GM19452 (cell line): Measurements from ENCODE around the gene CREB5.

Experiments used
- ATAC-seq: cut with Tn5 transposase; IDR thresholded peaks from one replicate; pipeline ENCODE4 v1.9.1; 2021; ENCODE audit not compliant: unreplicated experiment

The CREB5 gene

DNA sequence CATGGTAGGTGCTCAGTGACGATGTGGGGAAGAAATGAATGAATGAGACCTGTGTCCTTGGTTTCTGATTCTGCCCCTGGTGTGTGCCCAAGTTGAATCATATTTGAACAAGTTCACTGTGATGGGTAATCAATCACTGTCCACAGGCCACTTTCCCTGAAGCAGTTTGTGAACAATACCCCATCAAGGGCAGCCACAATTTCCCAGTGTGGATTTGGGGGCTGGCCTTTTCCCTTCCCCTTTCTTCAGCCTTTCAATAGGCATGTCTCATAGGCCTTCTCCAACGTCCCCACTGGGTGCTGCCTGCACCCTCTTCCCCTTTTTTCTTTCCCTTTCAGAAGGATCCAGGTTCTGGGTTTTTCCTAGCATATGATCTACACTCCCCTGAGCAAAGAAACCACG is 64.7 kb downstream of the CREB5 start:
- no peak for ATAC-seq

DNA sequence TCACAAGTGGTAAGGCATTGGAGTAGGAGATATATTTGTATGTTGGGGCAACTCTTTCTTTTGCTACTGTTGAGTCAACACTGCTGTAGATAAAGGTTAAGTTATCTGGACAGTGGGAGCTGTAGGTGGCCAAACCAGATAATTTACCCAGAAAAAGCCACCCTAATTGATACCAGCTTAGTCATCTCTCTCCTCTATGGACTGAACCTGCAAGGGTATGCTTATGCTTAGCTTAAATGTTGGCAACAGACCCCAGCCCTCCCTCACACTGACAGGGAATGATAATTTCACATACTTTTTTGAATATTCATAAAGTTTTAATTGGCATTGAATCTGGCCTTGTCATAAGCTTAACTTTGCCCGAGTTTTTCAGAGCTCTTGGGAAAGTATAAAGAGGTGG is 66.3 kb downstream of the CREB5 start:
- ATAC-seq, result no peak

DNA sequence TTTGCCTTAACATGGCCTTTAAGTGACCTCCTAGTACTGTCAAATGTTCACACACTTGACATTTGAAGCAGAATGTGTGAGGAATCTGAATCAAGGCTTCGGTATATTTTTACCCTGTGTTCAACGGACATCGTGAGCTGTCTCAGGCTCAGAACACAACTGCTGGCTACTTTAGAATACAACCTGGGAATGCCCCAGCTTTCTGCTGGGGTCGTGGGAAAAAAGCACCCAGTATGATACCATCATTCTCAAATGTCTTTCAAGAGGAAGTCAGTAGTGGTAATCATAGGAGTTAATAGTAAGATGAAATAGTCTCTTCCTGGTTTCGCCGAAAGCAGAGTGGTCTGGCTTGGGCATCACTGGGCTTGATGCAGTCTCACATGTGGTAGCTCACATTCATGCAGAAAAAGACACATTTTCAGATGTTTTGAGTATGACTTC is 67.2 kb downstream of the CREB5 start:
- ATAC-seq, result peak; percentile 81

DNA sequence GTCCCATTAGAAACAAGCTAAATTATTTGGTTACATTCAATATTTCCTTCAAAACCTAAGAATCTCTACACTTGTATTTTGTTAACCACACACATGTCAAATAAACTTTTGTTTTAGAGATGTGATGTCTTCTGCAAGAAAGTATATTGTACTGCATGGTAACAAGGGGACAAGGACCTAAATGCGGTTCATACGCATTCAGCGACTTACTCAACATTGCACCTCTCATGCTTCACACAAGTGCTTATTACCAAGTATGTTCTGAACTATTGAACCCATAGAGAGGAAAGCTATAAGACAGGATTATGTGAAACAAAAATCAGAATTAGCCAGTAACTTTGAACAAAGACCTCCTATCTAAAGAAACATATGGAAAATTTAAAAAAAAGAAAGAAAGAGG is 68.3 kb downstream of the CREB5 start:
- ATAC-seq, result no peak

DNA sequence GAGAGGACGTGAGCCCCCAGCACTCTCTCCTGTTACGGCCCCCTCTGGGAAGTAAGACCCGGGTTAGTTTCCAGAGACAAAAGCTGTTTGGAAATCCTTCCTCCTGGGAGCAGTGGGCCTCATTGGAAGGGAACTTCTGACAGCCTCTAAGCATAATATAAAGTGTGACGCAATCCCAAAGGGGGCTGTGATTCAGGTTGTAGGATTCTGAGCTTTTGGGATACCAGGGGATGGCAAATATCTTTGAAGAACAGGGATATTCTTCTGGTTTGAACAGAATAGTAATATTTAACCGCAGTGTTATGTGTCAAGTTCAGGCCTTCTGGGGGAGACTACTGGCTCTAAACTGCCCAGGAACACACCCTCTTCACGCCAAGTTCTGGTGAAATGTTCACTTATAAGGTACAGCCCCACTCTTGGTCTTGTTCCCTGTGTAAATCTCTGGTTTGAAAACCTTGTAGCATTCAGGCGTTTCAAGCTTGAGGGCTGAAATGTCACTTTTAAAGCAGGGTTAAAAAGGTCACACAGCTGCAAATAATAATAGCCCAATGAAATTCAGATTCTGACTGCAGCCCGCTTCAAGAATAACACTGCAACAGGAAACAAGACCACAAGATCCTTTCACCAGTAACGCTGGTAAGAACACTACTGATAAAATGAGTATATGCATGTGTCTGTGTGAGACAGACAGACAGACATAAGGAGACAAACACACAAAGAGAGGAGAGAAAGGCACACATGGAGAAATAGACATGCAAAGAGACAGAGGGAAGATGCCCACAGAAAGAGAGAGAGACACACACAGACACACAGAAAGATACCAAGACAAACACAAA is 69.0 kb downstream of the CREB5 start:
- peak; percentile 68 for ATAC-seq

DNA sequence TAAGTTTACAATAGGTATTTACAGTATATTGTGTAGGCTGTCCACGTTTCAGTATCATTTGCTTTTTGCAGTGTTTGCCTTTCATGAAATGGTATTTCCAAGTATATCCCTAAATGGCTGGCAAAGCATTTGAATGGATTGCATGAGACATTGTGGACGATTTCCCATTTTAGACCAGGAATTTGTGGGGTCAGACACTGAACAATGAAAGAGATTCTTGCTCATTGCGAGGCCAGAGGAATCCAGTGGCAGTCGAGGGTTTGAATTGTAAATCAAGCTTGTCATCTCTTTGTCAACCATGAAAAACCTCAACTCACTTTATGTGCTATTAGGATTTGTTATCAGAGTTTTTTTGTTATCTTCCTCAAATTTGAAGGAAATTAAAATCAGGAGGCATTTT is 70.8 kb downstream of the CREB5 start:
- no peak for ATAC-seq

DNA sequence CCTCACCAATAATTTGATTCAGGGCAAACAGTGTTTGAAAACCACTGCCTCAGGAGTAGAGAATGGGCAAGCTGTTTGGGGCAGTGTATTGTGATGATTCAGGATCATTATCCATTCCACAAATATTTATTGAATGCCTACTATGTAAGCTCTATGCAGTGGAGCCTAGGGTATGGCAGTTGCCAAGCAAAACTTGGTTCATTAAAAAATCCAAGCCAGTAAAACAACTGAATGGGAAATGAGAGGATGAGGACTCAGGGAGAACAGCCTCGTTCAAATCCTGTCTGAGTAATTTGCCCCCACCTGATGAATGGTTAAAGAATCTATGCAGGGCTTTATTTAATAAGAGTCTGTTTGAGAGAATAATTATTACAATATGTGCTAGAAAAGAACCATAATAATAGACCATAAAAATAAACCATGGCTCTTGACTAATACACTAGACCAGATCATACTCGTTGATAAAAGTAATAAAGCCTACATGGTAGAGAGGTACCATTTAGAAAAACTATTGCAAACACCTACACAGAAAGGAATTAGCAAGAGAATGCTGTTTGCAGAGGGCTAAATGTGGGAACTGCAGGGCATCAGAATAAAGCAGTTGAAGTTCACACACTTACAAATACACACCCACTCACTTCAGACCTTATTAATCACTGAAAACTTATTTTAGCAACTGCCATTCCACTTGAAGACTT is 71.7 kb downstream of the CREB5 start:
- no peak for ATAC-seq

DNA sequence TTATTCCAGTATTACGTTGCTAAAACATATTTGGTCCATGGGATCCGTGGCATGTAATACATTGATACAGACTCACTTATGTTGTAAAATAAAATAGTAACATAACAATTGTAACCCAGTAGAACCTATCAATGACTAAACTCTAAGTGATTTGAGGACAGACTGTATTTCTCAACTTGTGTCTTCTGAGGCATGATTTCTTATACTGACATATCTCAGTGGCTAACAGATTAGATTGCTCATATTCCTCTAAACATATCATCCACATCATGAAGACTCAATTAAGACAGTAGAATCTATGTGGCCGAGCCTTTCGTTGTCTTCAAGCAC is 72.3 kb downstream of the CREB5 start:
- ATAC-seq, result no peak

DNA sequence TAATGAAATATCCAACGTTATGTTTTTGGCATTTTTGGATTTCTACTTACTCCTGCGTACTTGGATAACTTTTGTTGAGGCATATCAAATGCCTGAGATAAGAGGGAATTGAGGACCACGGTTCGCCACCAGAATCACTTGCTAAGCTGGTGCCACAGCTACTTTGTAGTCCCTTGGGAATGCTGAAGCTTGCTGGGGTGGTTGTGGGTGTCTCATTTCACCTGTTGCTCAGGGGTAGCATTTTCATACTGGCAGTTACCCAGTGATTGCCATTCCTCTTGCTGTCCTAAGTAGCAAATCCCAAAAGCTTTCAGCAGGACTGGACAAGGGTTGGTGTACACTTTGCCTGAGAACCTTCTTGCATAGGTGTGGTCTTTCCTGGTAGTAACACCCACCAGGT is 75.2 kb downstream of the CREB5 start:
- no peak for ATAC-seq

DNA sequence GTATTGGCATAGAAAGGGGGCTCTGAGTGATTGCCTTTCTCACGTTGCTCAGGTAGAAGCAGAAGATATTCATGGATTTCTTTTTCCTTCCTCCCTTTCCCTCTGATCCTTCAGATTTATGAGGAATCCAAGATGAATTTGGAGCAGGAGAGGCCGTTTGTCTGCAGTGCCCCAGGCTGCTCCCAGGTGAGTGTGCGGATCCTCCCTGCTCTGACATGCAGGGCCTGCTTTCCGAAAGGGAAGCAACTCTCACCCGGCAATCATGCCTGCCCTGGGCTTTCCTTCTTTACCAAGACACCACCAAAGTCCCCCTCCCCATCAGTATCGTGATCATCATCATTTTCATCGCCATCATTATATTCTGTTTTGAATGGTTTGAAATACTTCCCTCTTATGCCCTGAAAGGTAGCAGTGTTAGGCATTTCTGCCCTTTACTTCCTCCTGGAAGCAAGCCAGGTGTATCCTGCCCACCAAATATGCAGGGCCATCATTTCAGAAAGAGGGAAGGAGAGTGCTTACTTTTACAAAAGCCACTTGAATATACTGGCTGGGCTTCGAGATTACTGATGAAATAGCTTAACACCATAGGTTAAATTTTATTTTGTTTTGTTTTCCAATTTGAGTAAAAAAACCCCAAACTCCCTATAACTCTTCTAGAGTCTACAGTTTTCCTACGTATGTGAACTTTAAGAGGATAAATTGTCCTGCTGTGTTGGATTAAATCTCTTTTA is 75.9 kb downstream of the CREB5 start:
- ATAC-seq, result no peak

DNA sequence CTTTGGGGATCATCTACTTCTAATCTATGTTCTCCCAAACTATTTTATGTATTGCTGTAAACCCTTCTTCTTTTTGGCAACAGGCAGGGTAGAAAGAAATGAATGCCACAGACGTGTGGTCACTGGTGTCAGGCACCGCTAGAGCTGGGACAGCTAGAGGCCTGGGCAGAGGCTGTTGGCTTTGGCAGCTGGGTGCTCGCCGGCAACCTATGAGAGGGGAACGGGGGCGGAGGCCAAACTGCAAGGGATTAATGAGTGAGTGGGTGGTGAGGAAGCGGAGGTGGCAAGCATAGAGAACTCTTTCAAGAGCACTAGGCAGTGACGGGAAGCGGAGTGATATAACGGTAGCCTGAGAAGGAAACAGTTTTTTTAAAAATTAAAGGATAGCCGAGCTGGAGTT is 78.5 kb downstream of the CREB5 start:
- no peak for ATAC-seq

DNA sequence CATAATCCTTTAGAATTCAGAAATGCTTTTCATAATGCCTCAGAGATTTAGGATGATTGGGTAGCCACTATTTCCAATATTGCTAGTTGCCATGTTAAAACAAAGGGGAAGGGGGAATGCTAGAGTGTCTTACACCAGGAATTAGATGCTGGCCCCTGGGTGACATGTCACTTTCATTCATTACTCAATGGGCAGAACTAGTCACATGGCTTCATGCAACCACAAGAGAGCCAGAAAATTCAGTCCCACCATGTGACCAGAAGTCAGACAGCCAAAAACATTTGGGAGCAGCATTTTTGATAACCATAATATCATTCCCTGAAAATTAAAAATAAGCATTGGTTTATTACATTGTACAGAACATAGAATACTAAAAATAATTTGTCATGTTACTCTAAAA is 81.2 kb downstream of the CREB5 start:
- no peak for ATAC-seq

DNA sequence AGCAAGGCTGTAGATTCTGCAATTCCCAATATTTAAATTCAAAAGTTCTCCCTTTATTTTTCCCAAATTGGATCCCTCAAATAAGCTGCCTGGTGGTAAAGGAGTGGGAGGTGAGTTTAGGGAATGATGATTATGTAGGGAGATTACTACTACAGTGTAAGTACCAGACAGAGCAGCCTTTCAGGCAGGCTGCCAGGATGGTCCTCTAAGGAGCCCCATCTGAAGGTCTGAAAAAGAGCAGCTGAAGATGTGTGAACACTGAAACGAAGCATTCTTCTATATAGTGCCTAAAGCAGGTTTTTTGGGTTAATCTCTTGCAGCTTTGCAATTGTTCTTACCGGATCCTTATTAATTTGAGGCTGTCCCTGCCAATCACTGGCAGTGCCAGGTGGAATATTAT is 84.7 kb downstream of the CREB5 start:
- ATAC-seq, result no peak

DNA sequence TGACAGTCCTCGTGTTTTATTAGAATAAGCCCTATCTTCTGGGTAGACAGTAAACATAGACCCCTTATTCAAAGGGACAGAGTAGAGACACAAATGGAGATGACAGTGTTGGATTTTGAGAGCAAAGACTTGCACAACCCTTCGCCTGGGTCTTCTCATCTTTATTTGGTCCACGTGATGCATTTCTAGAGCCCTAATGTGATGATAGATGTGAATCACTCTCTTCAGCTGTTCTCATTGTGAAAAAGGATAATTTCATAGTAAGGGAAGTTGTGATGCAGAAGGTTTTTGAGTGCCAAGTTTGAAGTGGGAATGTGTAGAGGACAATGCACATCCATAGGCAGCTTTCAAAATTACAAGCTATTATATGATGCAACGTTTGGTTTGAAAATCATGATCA is 86.3 kb downstream of the CREB5 start:
- no peak for ATAC-seq

DNA sequence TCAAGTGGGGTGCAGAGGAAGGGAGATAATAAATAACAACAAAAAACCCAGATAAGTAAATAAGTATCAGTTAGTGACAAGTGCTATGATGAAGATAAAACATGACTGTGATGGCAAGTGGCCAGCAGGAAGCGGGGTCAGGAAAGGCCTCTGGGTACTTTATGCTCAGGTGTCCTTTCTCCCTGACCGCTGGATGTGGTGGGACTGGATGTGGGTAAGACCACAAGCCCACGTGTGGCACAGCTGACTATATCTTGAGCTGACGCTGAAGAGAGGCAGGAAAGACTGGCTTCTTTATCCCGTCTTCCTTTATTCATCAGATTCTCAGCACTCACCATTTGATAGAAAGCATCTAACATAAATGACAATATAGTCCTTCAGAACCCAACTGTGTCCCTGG is 87.8 kb downstream of the CREB5 start:
- no peak for ATAC-seq

DNA sequence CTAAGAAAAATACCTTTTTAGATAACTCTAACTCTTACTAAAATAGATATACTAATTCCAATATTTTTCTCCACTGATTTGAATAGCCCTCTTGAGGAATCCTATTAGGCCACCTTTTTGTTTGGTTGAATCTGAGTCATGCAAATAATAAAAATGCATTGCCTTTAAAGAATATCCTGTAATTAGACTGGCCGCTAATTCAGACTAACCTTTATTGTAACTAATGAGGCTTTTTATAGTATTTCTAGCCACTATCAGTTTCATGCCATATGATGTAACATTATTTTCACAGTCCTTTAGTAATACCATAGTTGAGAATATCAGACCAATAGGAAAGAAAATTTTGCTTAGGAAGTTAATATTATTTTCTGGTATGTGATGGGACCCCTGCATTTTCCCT is 90.1 kb downstream of the CREB5 start:
- no peak for ATAC-seq

DNA sequence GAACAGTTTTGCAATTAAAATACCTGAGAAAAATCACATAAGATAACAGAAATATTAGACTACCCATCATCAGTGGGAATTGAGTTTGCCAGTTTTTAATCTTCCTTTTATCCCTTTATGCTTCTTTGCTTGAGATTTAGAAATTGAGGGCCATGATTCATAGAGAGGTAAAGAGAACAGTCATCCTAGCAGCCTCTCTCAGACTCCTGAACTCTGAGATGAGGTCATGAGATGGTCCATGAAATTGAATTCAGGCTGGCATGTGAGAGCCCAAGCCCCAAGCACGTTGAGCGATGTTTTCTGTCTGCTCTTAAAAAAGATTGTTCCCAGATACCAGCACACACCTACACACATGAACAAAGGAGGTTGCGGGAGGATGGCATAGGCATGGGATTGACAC is 91.1 kb downstream of the CREB5 start:
- no peak for ATAC-seq

DNA sequence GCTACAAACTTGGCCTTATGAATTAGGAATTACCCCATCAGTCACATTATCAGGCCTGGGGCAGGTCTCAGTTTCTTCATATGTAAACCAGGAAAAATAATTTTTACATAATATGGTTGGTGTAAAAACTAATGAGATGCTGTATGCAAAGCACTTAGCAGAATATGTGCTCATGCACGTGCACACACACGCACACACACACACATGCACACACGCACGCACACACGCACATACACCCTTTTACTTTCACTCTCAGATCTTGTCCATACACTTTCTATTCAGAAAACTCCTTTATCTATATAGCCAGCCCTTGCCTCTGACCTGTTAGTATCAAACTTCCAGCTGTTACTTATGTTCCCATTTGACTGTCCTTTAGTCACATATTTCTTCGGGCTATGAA is 92.7 kb downstream of the CREB5 start:
- no peak for ATAC-seq

DNA sequence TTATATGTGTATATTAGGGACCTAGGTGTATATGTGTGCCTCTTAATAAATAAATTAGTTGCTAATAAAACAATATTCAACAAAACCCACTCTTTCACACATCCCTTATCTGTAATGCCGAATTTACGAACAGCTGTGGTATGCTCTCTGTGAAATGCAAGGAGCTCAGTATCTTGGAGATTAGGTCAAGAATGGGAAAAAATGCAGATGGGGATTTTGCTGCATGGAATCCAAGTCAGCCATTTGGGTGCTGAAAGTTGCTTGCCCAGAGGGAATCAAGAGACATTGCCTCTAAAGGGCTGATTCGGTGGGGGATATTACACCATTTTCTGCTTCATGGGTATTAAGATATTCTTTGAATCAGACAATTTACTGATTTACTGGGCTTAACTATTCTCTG is 93.5 kb downstream of the CREB5 start:
- no peak for ATAC-seq

DNA sequence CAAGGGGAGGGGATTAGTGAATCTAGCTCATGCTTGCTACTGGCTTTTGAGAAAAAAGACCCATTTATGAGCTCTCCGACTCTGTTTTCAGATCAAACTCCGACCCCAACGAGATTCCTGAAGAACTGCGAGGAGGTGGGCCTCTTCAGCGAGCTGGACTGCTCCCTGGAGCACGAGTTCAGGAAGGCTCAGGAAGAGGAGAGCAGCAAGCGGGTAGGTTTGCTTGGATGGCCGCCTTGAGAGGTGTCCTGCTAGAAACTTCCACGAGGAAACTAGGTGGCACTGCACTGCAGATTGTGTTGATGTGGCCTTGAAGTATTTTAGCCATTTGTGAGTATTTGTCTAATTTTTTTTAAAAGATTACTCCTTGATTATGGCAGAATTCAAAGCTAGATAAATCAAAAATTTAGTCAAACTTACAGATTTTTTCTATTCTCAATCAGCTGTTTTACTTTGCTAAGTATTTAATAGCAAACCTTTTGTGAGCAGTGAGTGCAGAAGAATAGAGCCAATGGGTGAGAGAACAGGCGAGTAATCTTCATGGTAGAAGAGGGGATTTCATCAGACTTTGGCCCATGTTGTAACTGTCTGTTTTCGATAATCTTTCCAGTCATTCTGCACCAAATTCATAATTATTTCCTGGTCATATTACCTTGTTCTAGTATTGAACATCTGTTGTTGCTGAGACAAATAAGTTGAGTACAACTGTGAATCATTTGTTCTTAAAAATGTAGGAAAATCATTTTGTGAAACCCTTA is 95.4 kb downstream of the CREB5 start:
- ATAC-seq, result no peak

DNA sequence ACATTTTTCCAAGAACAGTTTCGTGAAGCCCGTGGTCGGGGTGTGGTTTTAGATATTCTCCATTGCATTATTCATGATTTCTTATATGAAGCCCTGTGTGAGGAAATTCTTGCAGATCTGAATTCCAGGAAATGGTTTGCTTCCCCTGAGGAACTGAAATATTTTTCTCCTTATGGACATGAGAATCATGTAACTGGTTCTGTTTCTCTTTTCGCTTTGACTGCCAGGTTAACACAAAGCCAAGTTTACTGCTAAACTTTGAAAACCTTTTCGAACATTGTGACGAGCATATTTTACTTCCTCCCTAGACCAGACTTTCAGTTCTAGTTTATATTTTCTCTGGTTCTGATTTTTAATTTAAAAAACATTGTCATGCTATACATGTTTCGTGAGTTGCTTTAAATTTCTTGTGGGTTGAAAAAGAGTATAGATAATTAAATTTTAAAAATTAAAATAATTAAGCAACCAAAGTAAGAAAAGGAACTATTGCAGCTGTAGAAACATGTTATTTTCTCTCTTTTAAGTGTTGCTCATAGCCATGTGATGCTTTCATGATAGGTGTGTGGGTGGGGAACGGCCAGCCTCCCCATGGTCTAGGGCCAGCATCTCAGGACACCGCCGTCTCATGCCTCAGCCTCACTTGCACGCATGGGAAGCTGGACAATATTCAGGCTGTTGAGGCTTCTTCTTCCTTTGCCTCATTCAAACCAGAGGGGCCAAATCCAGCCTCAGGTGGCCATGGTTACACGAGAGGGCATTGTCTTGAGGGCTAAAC is 97.1 kb downstream of the CREB5 start:
- peak; percentile 68 for ATAC-seq
